ENCODE data around the gene CDK9.
"Not testable (repeated sequence)": the region's sequence is repeated elsewhere in the genome, so short reads cannot be mapped to it uniquely, and the experiment has no call there.

Gene CDK9

GRCh38 chr9:127785933-127786772, at the start of gene CDK9:
CDK9 (plus strand) TSS chr9:127786034; CDS start chr9:127786149, 115 bp downstream.
- peak; percentile 73 to 91 (median 84) for DNase-seq

DNA sequence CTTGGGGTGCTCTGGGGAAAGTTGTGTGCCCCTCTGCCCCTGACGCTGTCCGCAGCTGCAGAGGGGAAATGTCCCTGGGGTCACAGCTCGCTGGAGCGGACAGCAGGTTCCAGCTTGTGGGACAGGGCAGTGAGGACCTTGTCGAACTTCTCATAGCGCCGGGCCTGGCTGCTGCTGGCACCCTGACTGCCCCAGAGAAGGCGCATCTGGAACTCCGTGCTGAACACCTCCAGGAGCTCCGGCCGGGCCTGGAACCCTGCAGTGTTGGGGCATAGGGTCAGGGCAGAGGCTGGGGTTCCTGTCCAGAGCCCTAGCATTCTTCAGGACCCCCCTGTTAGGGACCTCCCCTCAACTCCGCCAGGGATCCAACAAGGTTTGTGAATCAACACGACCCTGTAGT, 47.2 kb upstream of the CDK9 start:
- no peak for DNase-seq

DNA sequence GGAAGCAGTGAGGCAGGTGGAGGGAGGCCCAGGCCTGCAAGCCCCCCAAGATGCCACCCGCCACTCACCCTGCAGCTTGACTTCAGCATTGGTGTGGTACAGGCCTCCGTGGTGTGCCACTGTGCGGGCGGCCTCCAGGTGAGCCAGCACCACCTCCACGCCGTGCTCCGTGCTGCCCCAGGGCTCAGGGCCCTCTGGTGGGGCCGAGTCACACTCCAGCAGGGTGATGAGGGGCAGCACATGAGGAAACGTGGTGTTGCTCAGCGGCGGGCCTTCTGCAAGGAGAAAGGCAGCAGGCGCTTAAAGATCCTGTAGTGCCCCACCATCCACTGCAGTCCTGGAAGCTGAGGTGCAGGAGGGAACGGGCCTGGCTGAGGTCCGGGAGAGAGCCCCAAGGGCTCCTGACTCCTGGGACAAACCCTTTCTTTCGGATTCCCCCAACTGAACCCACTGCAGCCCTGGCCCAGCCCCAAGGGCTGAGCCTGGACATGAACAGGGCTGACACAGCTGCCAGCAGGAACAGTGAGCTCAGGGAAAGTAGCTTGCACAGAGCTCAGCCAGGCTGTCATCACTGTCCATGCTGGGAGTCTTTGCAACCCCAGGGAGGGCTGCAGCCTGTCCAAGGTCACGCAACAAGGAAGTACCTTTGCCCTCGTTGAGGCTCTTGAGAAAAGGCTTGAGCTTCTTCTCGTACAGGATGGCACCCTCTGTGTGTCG, 46.1 kb upstream of the CDK9 start:
- no peak for DNase-seq

DNA sequence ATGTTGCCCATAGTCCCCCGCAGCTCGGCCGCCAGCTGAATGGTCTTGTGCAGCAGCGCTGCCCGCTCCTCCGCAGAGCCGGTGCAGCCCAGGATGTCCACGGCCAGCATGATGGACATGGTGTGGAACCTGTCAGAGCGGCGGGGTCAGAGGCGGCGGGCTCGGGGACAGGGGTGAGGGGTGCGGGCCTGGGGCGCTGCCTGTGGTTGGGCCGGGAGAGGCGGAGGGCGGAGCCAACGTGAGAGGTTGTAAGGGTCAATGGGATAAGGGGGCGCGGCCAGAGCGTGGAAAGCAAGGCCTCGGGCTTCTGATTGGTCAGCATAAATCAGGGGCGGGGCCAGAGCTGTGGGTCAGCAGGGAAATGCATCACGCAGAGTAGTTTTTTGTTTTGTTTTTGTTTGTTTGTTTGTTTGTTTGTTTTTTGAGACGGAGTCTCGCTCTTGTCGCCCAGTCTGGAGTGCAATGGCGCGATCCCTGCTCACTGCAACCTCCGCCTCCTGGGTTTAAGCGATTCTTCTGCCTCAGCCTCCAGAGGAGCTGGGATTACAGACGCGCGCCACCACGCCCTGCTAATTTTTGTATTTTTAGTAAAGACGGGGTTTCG, 43.9 kb upstream of the CDK9 start:
- DNase-seq = no peak

DNA sequence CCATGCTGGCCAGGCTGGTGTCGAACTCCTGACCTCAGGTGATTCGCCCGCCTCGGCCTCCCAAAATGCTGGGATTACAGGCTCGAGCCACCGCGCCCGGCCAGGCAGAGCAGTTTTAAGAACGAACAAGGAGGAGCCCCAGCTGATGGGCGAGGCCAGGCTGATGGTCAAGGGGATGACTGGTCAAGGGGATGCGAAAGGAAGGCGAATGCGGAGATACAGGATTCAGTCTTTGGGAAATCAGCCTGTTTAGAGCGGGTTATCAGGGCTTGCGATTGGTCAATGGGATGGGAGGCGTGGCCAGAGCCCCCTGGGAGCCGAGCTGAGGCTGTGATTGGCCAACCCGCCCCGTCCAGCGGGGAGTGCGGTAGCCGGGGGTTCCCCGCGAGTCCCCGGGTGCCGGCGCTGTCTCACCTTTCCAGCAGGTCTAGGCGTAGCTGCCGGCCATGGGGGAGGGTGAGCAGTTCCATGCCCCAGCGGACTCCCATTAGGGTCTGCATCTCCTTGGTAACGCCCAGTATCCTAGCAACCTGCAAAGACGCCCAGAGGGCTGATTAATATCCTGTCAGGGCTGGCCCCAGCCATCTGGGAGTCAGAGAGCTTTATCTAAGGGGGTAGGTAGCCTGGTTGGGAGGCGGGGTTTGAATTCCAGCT, 43.3 kb upstream of the CDK9 start:
- no peak for DNase-seq

DNA sequence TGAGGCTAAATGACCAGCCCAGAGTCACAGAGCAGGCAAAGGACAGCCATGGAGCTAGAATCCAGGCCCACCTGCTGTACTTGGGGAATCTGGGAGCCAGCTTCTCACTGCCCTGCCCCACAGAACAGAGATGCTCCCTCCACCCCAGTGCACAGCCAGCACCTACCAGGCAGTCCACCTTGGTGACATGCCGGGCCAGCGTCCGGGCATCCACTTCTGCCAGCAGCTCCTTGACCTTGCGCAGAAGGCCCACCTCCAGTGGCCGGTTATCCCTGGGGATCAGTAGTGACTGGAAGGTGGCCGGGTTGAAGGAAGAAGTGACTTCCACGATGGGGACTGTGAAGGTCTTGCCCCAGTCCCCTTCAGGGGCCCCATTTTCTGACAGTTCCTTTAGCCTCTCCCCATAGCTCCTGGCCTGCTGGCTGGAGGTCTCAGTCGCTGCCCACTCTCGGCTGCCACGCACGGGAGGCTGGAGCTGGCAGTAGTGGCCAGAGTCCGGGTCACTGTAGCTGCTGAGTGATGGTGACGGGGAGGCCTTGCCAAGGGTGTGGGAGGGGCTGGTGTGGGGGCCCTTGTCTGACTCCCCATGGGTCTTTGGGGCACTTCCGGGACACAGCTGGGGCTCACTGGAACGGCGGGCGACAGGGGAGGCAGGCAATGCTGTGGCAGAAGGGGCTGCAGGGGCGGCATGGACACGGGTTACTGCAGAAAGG, 41.3 kb upstream of the CDK9 start:
- DNase-seq = no peak

- DNase-seq = peak in 1 of 4 experiments; percentile 14
Observed at GRCh38 chr9:127746959-127747569, 38.8 kb upstream of the CDK9 start.

- DNase-seq = no peak
Observed at GRCh38 chr9:127749090-127749787, 36.6 kb upstream of the CDK9 start.

DNA sequence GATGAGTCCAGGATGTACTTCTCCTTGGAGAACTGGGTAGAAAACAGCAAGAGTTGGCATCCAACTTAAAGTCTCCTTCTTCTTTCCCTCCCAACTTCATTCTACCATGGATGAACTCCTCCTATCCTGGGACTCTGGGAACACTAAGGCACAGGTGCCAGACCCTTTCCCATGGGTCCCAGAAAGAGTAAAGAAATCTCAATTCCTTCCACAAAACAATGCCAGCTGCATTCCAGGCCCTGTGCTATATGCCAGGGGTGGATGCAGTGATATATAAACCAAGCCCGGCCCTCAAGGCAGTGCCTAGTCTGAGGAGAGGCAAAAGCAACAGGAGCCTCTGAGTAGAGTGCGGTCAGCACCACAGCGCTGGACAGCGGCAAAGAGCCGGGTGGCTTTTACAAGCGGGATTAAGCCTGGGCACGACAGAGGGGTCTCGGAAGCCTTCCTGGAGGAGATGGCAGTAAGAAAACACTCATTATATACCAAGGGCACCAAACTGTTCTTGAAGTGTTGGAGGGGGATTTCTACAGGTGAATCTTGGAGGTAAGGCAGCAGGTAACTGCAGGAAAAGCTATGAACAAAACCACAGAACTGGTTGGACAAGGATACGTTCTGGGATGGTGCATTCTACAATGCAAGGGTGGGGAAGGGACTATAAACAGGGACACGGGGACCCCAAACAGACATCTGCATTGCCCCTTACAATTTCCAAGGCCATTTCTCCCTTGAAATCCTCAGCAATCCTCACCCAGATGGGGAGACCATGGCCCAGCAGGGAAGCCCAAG, 34.4 kb upstream of the CDK9 start:
- DNase-seq = no peak

- no peak for DNase-seq
Observed at GRCh38 chr9:127753148-127753547, 32.7 kb upstream of the CDK9 start.

DNA sequence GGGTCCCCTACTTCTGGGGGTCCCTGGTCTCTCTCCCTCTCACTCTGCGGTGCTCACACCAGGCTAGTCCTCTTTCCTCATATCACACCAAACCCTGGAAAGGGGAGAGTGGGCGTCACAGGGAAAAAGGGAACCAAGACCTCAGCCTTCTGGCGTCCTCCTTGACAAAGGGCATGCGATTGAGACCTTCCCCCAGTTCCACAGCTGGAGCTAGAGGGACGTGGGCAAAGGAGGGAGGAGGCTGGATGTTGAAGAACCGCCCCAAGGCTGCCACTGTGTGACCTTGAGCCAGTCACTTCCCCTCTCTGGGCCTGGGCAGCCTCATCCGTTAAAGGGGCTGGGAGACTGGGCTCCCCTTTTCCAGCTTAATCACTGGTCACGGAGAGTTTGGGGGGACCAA, 32.2 kb upstream of the CDK9 start:
- no peak for DNase-seq

DNA sequence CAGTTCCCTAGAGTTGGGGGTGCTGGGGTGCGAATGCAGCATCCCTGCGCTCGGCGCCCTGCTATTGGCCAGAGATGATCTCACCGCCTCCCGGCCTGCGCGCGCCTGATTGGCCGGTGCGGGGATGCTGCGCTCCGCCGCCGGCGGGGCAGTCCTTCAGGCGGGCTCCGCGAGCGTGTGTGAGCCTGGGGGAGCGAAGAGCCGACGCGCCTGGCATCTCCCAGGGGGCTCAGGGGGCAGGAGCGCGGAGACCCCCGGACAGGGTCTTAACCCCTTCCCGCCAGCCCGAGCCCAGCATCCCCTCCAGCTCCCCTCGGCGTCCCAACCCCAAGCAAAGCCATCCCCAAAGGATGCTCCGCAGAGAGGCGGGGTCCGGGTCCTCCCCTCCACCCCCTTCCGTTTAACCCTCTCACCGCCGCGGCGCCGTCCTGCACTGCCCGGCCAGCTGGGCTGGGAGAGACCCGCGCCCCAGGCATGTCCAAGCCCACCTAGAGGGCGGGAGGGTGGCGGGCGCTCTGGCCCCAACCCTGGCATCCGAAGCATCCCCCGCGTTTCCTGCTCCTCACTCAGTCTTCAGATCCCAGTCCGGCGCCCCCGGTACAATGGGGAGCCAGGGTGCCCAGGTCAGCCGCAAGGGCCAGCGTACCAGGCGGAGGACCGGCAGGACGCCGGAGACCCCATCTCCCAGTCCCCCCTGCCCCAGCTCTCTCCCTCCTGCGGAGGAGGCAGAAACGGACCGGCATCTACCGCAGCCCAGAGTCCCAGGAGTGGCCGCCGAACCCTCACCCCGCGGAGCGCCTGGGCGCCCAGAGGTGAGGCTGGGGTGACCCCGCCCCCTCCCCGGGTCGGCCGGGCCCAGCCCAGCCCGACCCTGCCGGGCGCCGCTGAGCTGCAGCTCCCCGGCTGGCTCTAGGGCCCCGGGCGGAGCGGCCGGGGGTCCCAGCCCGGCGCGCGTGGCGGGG, 31.5 kb upstream of the CDK9 start:
- DNase-seq = no peak

GRCh38 chr9:127755061-127756060, 30.5 kb upstream of the CDK9 start:
- no peak for DNase-seq

DNA sequence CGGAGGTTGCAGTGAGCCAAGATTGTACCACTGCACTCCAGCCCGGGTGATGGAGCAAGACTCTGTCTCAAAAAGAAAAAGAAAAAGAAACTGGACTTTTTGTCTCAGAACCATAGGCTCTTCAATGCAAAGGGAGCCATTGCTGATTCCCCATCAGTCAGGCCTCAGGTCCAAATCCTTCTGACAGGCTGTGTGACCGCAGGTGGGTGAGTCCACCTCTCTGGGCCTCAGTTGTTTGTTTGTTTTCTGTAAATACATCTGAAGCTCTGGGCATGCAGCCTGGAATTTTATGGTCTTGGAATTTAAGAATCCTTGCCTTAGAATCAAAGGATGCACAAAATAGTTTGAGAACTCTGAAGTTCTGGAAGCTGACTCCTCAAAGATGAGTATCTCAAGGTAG, 29.6 kb upstream of the CDK9 start:
- no peak for DNase-seq

DNA sequence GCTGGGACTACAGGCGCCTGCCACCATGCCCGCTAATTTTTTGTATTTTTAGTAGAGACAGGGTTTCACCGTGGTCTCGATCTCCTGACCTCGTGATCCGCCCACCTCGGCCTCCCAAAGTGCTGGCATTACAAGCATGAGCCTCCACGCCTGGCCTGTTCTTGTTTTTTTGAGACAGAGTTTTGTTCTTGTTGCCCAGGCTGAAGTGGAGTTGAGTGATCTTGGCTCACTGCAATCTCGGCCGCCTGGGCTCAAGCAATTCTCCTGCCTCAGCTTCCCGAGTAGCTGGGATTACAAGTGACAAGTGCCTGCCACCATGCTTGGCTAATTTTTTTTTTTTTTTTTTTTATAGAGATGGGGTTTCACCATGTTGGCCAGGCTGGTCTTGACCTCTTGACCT, 29.1 kb upstream of the CDK9 start:
- DNase-seq = not testable (repeated sequence)

- DNase-seq = no peak
Observed at GRCh38 chr9:127758843-127759242, 27.0 kb upstream of the CDK9 start.

DNA sequence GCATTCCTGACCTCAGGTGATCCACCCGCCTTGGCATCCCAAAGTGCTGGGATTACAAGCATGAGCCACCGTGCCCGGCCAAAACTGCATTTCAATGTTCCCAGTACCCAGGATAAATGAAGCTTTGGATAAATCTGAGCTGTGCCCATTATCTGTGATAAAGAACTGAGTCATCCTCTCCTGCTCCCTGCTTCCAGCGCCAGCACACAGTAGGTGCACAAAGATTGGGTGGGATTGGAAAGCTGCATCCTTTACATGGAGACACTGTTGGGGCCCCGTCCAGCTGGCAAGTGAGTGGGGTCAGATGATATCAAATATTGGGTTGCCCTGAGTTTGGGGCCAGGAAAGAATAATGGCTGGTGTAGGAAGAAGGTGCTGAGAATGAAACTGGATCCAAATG, 24.8 kb upstream of the CDK9 start:
- DNase-seq = no peak

- no peak for DNase-seq
Observed at GRCh38 chr9:127761491-127761956, 24.3 kb upstream of the CDK9 start.

All from activated naive CD4-positive, alpha-beta T cell (primary cell).